ENCODE data around the gene GFM1.

DNA sequence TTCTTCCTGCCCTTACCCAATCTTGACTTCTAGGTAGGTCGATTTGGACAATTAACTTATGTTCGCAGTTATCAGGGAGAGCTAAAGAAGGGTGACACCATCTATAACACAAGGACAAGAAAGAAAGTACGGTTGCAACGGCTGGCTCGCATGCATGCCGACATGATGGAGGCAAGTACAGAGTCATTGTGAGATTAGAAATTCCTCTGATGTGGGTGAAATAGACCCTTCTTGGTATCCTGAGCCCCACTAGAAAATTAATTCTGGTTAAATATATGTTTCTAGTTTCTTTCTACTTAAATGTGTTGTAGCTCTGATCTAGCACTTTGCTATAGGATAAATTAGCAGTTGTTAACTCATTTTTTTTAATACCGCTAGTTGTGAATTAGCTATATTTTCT is 14.6 kb downstream of the GFM1 start:
- TF ChIP-seq POLR2A (IDR thresholded peaks at IDR 0.05; ENCODE audit: low read depth, low read length) (no peak), TAF1 (IDR thresholded peaks at IDR 0.05; ENCODE audit: borderline replicate concordance, low read depth, low read length) (no peak)
